HG02798 (cell line): ENCODE measurements around the gene ATP6V0C.
"Not testable (repeated sequence)": the region's sequence is repeated elsewhere in the genome, so short reads cannot be mapped to it uniquely, and the experiment has no call there.

Source experiments
- ATAC-seq: cut with Tn5 transposase; IDR thresholded peaks from one replicate; pipeline ENCODE4 v1.9.1; 2021; ENCODE audit warnings: mild to moderate bottlenecking; ENCODE audit not compliant: unreplicated experiment, poor library complexity

Gene ATP6V0C

DNA sequence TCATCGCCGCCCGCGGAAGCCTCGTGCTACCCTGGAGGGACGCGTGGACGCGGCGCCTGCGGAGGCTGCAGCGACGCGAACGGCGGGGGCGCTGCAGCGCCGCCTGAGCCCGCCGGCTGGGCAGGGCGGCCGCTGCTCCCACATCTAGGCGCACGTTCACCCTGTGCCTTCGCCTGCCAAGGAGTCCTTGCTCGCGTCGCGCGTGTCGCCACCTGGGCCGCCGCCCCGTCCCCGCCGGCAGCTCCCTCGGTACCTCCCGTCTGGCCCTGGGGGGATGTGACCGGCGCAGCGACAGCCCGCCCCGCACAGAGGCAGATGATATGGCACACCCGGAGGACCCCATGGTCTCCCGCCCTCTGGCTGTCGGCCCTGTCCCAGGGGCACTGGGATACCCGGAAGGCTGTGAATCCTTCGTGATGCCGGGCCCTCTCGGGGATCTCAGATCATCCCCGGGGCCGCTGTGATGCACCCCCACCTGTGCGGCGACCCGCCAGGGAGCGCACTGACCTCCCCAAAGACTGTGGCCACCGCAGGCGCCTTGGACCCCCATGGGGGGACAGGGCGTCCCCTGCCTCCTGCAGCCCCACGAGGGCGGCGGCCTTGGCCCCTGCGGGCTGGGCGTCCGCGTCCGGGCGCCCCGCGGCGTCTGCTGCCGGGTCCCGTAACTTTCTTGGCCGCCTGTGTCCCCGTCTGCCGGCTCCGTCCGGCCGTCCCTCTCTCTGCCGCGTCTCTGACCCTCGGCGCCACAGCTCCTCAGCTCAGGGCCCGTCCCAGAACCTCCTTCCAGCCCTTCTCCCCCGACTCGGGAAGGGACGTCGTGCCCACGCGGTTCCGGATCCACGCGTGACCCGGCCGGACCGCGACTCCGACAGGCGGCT, 39.5 kb upstream of the ATP6V0C start:
- ATAC-seq: peak; percentile 35

DNA sequence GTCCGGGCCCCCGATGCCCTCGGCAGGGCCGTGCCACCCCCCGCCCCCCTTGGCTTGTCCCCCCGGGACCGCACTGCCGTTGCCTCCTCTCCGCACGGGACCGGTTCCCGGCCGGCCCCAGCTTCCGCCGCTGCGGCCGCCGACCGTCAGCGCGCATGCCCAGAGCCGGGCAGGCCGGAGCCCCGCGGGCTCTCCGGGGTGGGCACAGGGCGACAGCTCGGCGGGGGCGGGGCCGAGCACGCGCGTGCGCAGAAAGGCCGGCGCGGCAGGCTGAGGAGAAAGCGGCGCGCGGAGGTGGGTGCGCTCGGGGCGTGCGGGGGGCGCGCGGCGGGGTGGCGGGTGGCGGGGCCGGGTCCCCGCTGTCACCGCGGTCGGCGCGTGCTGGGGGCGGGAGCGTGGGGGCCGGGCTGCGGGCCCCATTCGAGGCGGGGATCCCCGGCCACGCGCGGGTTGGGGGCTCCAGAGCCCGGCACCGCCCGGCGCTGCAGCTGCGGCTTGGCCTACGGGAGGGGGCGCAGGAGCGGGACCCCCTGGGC, 38.8 kb upstream of the ATP6V0C start, which contains the start of gene TBC1D24:
TBC1D24 (plus strand) TSS at position 251 of the 536 bp plus-strand sequence. CDS start 21,022 bp downstream, outside the sequence.
- ATAC-seq: peak; percentile 72

DNA sequence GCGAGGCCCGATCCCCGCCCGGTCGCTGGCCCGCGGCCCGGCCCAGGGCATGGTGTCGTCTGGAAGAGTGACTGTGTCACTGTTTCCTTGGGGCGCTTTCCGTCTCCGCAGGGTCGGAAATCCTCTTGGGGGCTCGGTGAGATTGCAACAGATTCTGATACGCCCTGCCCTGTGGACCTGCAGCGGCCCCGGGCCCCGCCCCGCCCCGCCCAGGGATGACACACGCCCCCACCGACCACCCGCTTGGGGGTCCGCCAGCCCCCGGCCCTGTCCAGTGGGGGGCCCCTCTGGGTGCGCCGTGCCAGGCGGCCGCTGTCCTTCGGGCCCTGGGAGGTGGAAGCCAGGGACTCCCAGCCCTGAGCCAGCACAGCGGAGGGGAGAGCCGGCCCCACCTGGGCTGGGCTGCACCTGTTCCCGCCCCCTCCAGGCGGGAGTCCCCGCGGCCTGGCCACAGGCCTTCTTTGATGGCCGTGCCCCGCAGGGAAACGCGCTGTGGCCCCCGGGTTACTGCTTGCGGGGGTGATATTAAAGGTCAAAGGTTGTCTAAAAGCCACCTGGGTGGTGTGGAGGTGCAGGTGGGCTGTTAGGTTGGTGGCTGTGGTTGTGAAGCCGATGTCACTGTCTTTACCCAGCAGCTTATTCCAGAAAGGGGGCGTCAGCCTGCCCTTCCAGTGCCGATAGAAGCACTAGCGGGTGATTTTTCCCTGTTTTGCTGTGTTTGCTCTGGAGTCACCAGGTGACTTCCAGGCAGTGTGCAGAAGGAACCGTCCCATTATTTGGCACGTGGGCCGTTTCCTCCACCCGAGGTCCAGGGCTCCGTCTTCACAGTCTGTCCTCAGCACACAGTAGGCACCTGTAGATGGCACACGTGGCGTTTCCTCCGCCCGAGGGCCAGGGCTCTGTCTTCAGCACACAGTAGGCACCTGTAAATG, 38.1 kb upstream of the ATP6V0C start:
- peak; percentile 15 for ATAC-seq

GRCh38 chr16:2476345-2476720, 37.4 kb upstream of the ATP6V0C start:
- no peak for ATAC-seq

GRCh38 chr16:2476741-2477140, 37.0 kb upstream of the ATP6V0C start:
- no peak for ATAC-seq

- no peak for ATAC-seq
These were observed 36.4 kb upstream of the ATP6V0C start for GRCh38 chr16:2477327-2477726.

- no peak for ATAC-seq
These were observed 35.5 kb upstream of the ATP6V0C start for GRCh38 chr16:2478279-2478678.

DNA sequence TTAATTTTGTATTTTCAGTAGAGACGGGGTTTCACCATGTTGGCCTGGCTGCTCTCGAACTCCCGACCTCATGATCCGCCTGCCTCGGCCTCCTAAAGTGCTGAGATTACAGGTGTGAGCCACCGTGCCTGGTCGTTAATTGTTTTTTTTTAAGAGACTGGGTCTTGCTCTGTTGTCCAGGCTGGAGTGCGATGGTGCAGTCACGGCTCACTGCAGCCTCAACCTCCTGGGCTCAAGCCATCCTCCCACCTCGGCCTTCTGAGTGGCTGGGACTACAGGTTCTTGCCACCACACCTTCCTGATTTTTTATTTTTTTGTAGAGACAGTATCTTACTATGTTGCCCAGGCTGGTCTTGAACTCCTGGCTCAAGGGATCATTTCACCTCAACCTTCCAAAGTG, 33.8 kb upstream of the ATP6V0C start:
- not testable (repeated sequence) for ATAC-seq

GRCh38 chr16:2480948-2481347, 32.8 kb upstream of the ATP6V0C start:
- no peak for ATAC-seq

GRCh38 chr16:2481676-2482075, 32.1 kb upstream of the ATP6V0C start:
- no peak for ATAC-seq

DNA sequence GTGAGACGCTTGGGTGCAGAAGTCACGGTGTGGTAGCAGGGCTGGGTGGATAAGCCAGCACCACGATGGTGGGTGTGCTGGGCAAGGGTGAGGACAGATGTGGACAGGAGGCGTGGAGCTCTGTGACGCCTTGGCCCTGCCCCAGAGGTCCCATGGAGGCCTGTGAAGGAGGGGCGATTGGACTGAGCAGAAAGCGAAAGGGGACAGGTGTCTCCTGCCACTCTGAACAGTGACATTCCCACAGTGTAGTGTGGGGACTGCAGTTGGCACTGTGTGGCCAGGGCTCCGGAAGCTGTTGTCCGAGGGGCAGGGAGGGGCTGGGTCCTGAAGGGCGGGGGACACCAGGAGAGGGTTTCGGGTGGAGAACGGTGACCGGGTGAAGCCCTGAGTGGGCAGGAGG, 31.5 kb upstream of the ATP6V0C start:
- ATAC-seq: no peak

DNA sequence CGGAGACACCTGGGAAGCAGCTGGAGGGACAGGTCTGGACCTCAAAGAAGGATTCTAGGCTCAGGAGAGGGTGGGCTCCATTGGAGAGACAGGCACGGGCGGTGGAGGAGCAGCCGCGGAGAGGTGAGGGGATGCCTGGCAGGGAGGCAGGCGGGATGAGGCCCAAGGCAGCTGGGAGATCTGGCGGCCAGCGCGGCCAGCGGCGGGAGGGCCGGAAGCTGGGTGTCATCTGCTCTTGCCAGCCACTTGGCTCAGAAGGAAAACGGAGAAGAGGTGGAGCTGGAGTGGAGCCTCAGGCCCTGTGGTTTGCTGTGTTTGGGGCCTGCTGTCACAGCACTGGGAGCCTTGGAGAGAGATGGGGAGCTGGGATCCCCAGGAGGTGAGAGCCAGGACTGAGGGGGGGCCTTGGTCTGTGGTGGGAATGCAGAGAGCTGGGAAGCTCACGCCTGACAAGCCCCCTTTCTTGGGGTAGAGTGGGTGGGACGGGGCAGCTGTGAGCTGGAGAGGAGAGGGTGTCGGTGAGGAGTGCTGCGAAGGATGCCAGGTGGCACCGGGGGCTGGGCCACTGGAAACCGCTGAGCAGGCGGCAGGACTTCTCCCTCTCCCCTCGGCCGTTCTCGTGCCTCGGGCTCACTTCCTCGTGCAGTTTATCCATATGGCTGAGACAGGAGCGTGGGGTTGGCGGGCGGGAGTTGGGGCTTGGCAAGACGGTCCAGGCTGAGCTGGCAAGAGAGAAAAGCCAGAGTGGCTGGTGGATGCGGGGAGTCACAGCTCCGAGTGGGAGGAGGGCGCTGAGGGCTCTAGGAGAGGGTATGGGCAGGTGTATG, 30.8 kb upstream of the ATP6V0C start:
- no peak for ATAC-seq

GRCh38 chr16:2483939-2484897, 29.5 kb upstream of the ATP6V0C start:
- ATAC-seq: no peak

- no peak for ATAC-seq
These were observed 28.7 kb upstream of the ATP6V0C start for GRCh38 chr16:2484898-2485508.

DNA sequence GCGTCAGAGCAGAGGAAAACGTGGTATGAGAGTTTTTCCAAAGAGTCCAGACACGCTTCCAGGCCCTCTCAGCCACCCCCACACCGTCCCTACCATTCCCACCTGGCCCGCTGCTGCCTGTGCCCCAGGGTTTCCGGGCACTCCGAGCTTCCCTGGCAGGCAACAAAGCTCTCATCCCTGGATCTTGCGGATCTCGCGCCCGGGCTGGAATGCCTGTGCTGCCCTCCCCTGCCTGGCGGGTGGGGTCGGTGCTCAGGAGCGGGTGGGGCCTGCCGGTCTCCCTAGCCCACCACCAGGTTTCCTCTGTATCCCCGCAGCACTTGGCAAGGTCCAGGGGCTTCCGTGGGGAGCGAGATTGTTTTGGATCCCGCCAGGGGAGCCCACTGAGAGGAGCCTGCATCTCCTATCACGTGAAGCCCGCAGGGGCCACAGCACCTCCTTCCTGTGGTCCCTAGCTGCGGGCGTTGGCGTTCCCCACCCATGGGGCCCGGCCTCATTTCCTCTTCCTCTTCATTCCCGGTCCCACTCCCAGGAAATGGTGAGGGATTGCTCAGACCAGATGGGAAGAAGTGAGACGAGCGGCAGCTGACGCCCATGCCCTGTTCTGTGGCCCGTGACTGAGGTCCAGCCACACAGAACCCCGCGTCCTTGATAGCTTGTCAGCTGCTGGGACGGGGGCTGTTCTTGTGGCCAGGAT, 27.8 kb upstream of the ATP6V0C start:
- ATAC-seq: no peak

- ATAC-seq: peak; percentile 77
These were observed 26.9 kb upstream of the ATP6V0C start for GRCh38 chr16:2486645-2487516.

GRCh38 chr16:2487517-2487842, 26.3 kb upstream of the ATP6V0C start:
- no peak for ATAC-seq
